NCI-H2171 (cell line): ENCODE measurements around the gene SKA2.
"Not testable (repeated sequence)": the region's sequence is repeated elsewhere in the genome, so short reads cannot be mapped to it uniquely, and the experiment has no call there.

Experiments used
- DNase-seq: peaks from one replicate; lab custom pipeline; 2025; lab: John Stamatoyannopoulos, UW

The SKA2 gene

GRCh38 chr17:59151591-59151990 is 3.4 kb downstream of the SKA2 start:
- no peak for DNase-seq

- no peak for DNase-seq
These were observed 4.0 kb downstream of the SKA2 start for GRCh38 chr17:59151006-59151405.

GRCh38 chr17:59149841-59150511 is 5.0 kb downstream of the SKA2 start:
- no peak for DNase-seq

GRCh38 chr17:59149051-59149450 is 5.9 kb downstream of the SKA2 start:
- DNase-seq, result no peak

- no peak for DNase-seq
These were observed 9.4 kb downstream of the SKA2 start for GRCh38 chr17:59145571-59146096.

GRCh38 chr17:59141860-59142259 is 13.1 kb downstream of the SKA2 start:
- DNase-seq, result no peak

- DNase-seq, result no peak
These were observed 15.0 kb downstream of the SKA2 start for GRCh38 chr17:59139939-59140338.

GRCh38 chr17:59138339-59138738 is 16.6 kb downstream of the SKA2 start:
- DNase-seq, result not testable (repeated sequence)

- no peak for DNase-seq
These were observed 23.9 kb downstream of the SKA2 start for GRCh38 chr17:59131131-59131530.

- DNase-seq, result no peak
These were observed 25.2 kb downstream of the SKA2 start for GRCh38 chr17:59129814-59130213.

GRCh38 chr17:59126809-59127417 is 28.1 kb downstream of the SKA2 start:
- no peak for DNase-seq

GRCh38 chr17:59124665-59125064 is 30.3 kb downstream of the SKA2 start:
- DNase-seq, result no peak

GRCh38 chr17:59121901-59122480 is 33.0 kb downstream of the SKA2 start:
- DNase-seq, result no peak

GRCh38 chr17:59115474-59115873 is 39.5 kb downstream of the SKA2 start:
- DNase-seq, result no peak

- DNase-seq, result no peak
These were observed 43.4 kb downstream of the SKA2 start for GRCh38 chr17:59111539-59111938.

GRCh38 chr17:59110973-59111372 is 44.0 kb downstream of the SKA2 start:
- DNase-seq, result no peak

- DNase-seq, result no peak
These were observed 46.4 kb downstream of the SKA2 start for GRCh38 chr17:59108400-59109102.

- DNase-seq, result no peak
These were observed 47.7 kb downstream of the SKA2 start for GRCh38 chr17:59107306-59107670.

GRCh38 chr17:59106463-59107305 is 48.3 kb downstream of the SKA2 start, which contains the start of gene TRIM37:
Gene TRIM37, minus strand, starts transcription at chr17:59106880. Its CDS starts 419 bp downstream, at chr17:59106461.
- DNase-seq, result peak; percentile 100

- DNase-seq, result peak; percentile 85
These were observed 49.0 kb downstream of the SKA2 start for GRCh38 chr17:59105852-59106462.

GRCh38 chr17:59101178-59101577 is 53.8 kb downstream of the SKA2 start:
- no peak for DNase-seq
